Ovary (tissue), 3 donors: ENCODE data around the gene GLUD1.
"Not testable (repeated sequence)": the region's sequence is repeated elsewhere in the genome, so short reads cannot be mapped to it uniquely, and the experiment has no call there.

ENCODE experiments used
- EP300 ChIP-seq: sonication (generic); formaldehyde crosslinking; IDR thresholded peaks from one replicate; pipeline ENCODE4 v1.6.1; 2017; ENCODE audit warnings: antibody characterized with exemption
- TF ChIP-seq, protein P1 (sequence below), 3 donors: fragments of 450-650 bp in 2 of 3; fragments of 200-600 bp in 1 of 3; IDR thresholded peaks; one replicate each; pipeline versions ENCODE4 v1.5.1 to v1.8.0; 2016 to 2022; ENCODE audit warnings: antibody characterized with exemption in 3 of 3, mild to moderate bottlenecking in 1 of 3
- donor health status: DM: no; HTN: no; CAD: no.

DNA sequence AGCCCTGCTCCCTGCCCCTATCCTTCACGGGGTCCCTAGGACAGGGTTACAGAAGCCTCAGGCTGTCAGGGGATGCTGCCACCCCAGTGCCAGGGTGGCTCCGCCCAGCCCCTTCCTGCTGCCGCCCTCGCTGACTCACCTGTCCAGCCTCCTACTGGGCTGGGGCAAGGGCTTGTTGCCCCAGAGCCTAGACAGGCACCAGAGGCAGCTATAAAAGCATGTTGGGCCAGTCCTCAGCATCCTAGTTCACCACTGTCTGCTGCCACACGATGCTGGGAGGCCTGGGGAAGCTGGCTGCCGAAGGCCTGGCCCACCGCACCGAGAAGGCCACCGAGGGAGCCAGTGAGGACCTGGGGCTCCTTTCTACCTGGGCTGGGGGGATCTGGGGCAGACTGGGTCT lies 74.6 kb downstream of the GLUD1 start, which contains the start of gene FAM25A:
- TF ChIP-seq, protein P1, sequence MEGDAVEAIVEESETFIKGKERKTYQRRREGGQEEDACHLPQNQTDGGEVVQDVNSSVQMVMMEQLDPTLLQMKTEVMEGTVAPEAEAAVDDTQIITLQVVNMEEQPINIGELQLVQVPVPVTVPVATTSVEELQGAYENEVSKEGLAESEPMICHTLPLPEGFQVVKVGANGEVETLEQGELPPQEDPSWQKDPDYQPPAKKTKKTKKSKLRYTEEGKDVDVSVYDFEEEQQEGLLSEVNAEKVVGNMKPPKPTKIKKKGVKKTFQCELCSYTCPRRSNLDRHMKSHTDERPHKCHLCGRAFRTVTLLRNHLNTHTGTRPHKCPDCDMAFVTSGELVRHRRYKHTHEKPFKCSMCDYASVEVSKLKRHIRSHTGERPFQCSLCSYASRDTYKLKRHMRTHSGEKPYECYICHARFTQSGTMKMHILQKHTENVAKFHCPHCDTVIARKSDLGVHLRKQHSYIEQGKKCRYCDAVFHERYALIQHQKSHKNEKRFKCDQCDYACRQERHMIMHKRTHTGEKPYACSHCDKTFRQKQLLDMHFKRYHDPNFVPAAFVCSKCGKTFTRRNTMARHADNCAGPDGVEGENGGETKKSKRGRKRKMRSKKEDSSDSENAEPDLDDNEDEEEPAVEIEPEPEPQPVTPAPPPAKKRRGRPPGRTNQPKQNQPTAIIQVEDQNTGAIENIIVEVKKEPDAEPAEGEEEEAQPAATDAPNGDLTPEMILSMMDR (IDR thresholded peaks at IDR 0.05): not testable (repeated sequence)
- TF ChIP-seq EP300: not testable (repeated sequence)
